Fibroblast of skin of right quadriceps (primary cell): Measurements from ENCODE around the gene AMBRA1.
A peak's percentile ranks its signal among the peaks of the same experiment; 100 is the strongest.

ENCODE experiments used
- DNase-seq: peaks from one replicate; pipeline ENCODE4 v3.0.0-alpha.2; 2013

The AMBRA1 gene

GRCh38 chr11:46593550-46594373, at the start of gene AMBRA1:
Gene AMBRA1 (minus strand): TSS chr11:46594023. CDS start chr11:46548380, 45,643 bp downstream.
- peak; percentile 90 for DNase-seq

- DNase-seq: no peak
These were observed 49.7 kb upstream of the AMBRA1 start for GRCh38 chr11:46643531-46643930.

GRCh38 chr11:46642627-46643335, 49.0 kb upstream of the AMBRA1 start:
- DNase-seq: no peak

- no peak for DNase-seq
These were observed 47.8 kb upstream of the AMBRA1 start for GRCh38 chr11:46641639-46642038.

- DNase-seq: no peak
These were observed 46.4 kb upstream of the AMBRA1 start for GRCh38 chr11:46640036-46640788.

GRCh38 chr11:46639197-46639839, 45.5 kb upstream of the AMBRA1 start:
- no peak for DNase-seq

- DNase-seq: no peak
These were observed 43.7 kb upstream of the AMBRA1 start for GRCh38 chr11:46637546-46637945.

- DNase-seq: no peak
These were observed 41.8 kb upstream of the AMBRA1 start for GRCh38 chr11:46635557-46636139.

GRCh38 chr11:46633291-46634217, 39.7 kb upstream of the AMBRA1 start:
- DNase-seq: no peak

- DNase-seq: no peak
These were observed 38.7 kb upstream of the AMBRA1 start for GRCh38 chr11:46632502-46632901.

GRCh38 chr11:46631676-46632075, 37.9 kb upstream of the AMBRA1 start:
- DNase-seq: no peak

- DNase-seq: no peak
These were observed 36.4 kb upstream of the AMBRA1 start for GRCh38 chr11:46630237-46630636.

GRCh38 chr11:46628961-46629360, 35.1 kb upstream of the AMBRA1 start:
- DNase-seq: no peak

GRCh38 chr11:46625406-46625805, 31.6 kb upstream of the AMBRA1 start:
- DNase-seq: no peak

GRCh38 chr11:46618837-46619236, 25.0 kb upstream of the AMBRA1 start:
- no peak for DNase-seq

- DNase-seq: no peak
These were observed 24.1 kb upstream of the AMBRA1 start for GRCh38 chr11:46617972-46618314.

- peak; percentile 91 for DNase-seq
These were observed 23.5 kb upstream of the AMBRA1 start, which contains the start of the genes ATG13 and HARBI1 for GRCh38 chr11:46617134-46617971. Gene ATG13 (plus strand): TSS chr11:46617553. CDS start chr11:46644292, 26,739 bp downstream. Gene HARBI1 (minus strand): TSS chr11:46617227. CDS start chr11:46616237, 990 bp downstream.

GRCh38 chr11:46616551-46617133, 22.8 kb upstream of the AMBRA1 start:
- peak; percentile 4 for DNase-seq

- DNase-seq: peak; percentile 44
These were observed 21.9 kb upstream of the AMBRA1 start for GRCh38 chr11:46615756-46616155.

GRCh38 chr11:46612326-46612725, 18.5 kb upstream of the AMBRA1 start:
- DNase-seq: no peak
